Loucy (cell line): Measurements from ENCODE around the gene TMEM150B.

Experiments used
- CTCF ChIP-seq: fragments of 200-600 bp; sonication (generic); conservative IDR thresholded peaks from 2 replicates; pipeline ENCODE4 v1.5.1; 2014; ENCODE audit warnings: mild to moderate bottlenecking, antibody characterized with exemption, low read length
- EZH2phosphoT487 ChIP-seq: fragments of 200-600 bp; IDR thresholded peaks from 2 replicates; pipeline ENCODE4 v1.6.1; 2018; ENCODE audit warnings: antibody characterized with exemption, mild to moderate bottlenecking, moderate library complexity, borderline replicate concordance

- no peak for TF ChIP-seq CTCF
- no peak for TF ChIP-seq EZH2phosphoT487
These were observed 49.1 kb downstream of the TMEM150B start for GRCh38 chr19:55275851-55276719.
